Measurements from ENCODE around the gene WDTC1.
A peak's percentile ranks its signal among the peaks of the same experiment; 100 is the strongest.

DNA sequence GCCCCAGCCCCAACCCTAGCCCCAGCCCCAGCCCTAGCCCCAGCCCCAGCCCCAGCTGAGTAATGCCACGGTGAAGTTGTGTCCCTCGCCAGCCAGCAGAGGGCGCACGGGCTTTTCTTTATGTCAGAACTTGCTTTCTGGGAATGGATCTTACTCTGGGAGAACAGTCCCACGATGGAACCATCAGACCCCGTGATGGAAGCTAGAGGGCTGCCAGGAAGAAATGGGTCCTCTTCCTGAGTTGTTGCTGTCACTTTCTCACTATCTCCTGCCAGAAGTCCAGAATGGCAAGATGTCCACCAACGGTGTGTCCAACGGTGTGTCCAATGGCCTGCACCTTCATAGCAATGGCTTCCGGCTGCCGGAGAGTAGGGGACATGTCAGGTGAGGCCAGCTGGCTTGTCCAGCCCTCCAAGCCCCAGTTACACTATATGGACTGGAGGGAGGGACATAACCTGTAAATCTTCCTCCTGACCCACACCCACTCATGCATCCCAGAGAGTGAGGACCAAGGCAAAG is 62.4 kb downstream of the WDTC1 start:
- TF ChIP-seq, protein P1, sequence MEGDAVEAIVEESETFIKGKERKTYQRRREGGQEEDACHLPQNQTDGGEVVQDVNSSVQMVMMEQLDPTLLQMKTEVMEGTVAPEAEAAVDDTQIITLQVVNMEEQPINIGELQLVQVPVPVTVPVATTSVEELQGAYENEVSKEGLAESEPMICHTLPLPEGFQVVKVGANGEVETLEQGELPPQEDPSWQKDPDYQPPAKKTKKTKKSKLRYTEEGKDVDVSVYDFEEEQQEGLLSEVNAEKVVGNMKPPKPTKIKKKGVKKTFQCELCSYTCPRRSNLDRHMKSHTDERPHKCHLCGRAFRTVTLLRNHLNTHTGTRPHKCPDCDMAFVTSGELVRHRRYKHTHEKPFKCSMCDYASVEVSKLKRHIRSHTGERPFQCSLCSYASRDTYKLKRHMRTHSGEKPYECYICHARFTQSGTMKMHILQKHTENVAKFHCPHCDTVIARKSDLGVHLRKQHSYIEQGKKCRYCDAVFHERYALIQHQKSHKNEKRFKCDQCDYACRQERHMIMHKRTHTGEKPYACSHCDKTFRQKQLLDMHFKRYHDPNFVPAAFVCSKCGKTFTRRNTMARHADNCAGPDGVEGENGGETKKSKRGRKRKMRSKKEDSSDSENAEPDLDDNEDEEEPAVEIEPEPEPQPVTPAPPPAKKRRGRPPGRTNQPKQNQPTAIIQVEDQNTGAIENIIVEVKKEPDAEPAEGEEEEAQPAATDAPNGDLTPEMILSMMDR (IDR thresholded peaks at IDR 0.05) = peak in 2 of 3 donors; percentile 33 to 50
- no peak for TF ChIP-seq POLR2A (IDR thresholded peaks at IDR 0.05)

Data from ovary (tissue), 3 donors.